Prostate gland (tissue), 2 donors: Measurements from ENCODE around the gene NRXN3. TPM values are rescaled to one million over a fixed set of nuclear protein-coding genes. Genes with fewer than 3 reads are reported as not detected.

Experiments
- DNase-seq: peaks from one replicate; pipeline ENCODE4 v3.0.0-alpha.2; 2019; ENCODE audit warnings: low spot score
- H3K27ac ChIP-seq, 2 donors: fragments of 200-600 bp; sonication (generic); 2 replicates each; pipeline ENCODE4 v1.5.1; 2017 to 2019
- H3K27me3 ChIP-seq: fragments of 200-600 bp; sonication (generic); replicated peaks from 2 replicates; pipeline ENCODE4 v1.5.1; 2019; ENCODE audit not compliant: insufficient read depth
- H3K36me3 ChIP-seq, 2 donors: fragments of 200-600 bp; sonication (generic); 1 replicate in 1 of 2; 2 replicates in 1 of 2; pipeline versions ENCODE4 v1.5.1 to v1.8.1; 2017 to 2019
- H3K4me1 ChIP-seq: fragments of 200-600 bp; sonication (generic); replicated peaks from 2 replicates; pipeline ENCODE4 v1.5.1; 2019
- H3K4me3 ChIP-seq, 2 donors: fragments of 200-600 bp; sonication (generic); 2 replicates each; pipeline ENCODE4 v1.5.1; 2017 to 2019
- H3K9me3 ChIP-seq: fragments of 200-600 bp; sonication (generic); 2 replicates; pipeline ENCODE4 v1.5.1; 2017
- POLR2A ChIP-seq: fragments of 450-650 bp; IDR thresholded peaks from one replicate; pipeline ENCODE4 v1.6.1; 2016; ENCODE audit warnings: antibody characterized with exemption, mild to moderate bottlenecking
- POLR2AphosphoS5 ChIP-seq: sonication (generic); formaldehyde crosslinking; IDR thresholded peaks from one replicate; pipeline ENCODE4 v1.6.1; 2017; ENCODE audit warnings: antibody characterized with exemption
- WGBS: methylation state at CpG from one replicate; pipeline ENCODE4 v1.1.5; 2018; 5-methylcytosine and 5-hydroxymethylcytosine counted together
- intact Hi-C: fragments of 100-400 bp; cut with DNase I; formaldehyde crosslinking; loops from one replicate; pipeline ENCODE4 v1.14.2; 2022
- total RNA-seq, 2 donors: library from RNA; depleted of rRNA; stranded (reverse); fragments of >200 nt; gene quantifications; one replicate each; pipeline ENCODE4 v1.1.0, GENCODE V29; 2016
- TF ChIP-seq, protein P1 (sequence below), 4 experiments: fragments of 200-600 bp in 2 of 4; fragments of 450-650 bp in 2 of 4; sonication (generic) in 2 of 4; IDR thresholded peaks; 1 replicate in 3 of 4; 2 replicates in 1 of 4; pipeline ENCODE4 v1.5.1; 2016 to 2019; ENCODE audit warnings: antibody characterized with exemption in 4 of 4, mild to moderate bottlenecking in 2 of 4, moderate library complexity in 2 of 4

The NRXN3 gene
- total RNA-seq, 2 donors from 2014 or later: 6.6 to 8.2 TPM

DNA sequence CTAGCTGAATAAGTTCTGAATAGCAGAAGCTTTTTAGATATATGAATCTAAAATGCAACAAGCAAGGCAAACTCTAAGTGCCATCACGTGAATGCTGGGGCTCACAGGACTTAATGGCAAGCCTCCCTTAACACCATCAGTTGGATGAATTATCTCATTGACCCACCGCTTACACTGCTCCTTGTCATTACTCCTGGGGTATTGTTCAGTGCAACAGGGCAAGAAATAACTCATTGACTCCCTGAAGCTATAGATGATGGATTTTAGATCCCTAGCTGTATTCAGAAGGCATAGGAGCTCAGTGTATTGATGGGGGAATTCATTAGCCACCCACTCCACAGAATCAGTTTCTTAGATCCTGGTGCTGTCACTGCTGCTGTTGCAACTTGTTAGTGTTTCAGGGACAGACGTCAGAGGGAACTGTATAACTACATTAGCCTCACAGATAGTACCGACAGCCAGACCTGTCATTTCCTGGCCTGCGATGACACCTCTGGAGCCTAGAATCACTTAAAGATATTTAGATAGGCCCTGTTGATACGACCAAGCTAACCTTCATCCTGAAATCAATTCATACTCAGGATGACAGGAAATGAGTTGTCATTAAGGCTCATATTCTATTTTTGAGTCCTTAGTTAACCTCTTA lies 1305.8 kb downstream of the NRXN3 start:
- no peaks in the 10 kb centered on the region for H3K4me1 ChIP-seq
- 78% methylated on average over 6 of the region's 6 CpGs for WGBS
- H3K27me3 ChIP-seq: no peaks in the 10 kb centered on the region
- H3K4me3 ChIP-seq: no peak overlapping the region
- intact Hi-C loops: loop anchor here (2.0 kb wide), 1 partner anchor 51 kb away; no protein-coding TSS in a partner anchor
- no peak overlapping the region for H3K27ac ChIP-seq
- no peaks in the 10 kb centered on the region for H3K36me3 ChIP-seq
- no peaks in the 10 kb centered on the region for H3K9me3 ChIP-seq
- DNase-seq: no peak
- TF ChIP-seq POLR2AphosphoS5 (no peak), POLR2A (no peak)
- TF ChIP-seq, protein P1, sequence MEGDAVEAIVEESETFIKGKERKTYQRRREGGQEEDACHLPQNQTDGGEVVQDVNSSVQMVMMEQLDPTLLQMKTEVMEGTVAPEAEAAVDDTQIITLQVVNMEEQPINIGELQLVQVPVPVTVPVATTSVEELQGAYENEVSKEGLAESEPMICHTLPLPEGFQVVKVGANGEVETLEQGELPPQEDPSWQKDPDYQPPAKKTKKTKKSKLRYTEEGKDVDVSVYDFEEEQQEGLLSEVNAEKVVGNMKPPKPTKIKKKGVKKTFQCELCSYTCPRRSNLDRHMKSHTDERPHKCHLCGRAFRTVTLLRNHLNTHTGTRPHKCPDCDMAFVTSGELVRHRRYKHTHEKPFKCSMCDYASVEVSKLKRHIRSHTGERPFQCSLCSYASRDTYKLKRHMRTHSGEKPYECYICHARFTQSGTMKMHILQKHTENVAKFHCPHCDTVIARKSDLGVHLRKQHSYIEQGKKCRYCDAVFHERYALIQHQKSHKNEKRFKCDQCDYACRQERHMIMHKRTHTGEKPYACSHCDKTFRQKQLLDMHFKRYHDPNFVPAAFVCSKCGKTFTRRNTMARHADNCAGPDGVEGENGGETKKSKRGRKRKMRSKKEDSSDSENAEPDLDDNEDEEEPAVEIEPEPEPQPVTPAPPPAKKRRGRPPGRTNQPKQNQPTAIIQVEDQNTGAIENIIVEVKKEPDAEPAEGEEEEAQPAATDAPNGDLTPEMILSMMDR (IDR thresholded peaks at IDR 0.05): no peak

DNA sequence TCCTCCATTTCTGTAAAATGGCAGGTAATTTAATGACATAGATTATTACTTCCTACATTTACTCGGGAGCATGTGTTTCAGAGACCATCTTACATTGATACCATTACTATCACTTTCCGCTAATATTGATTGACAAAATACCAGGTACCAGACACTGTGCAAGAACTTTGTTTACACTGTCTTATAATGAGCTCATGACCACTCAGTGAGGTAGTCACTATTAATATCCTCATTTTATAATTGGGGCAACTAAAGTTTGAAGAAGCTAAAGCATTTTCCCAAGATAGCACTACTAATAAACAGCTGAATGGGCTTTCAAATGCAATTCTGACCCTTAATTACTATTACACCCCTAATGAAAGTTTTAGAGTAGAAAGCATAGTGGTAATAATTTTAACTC lies 1306.4 kb downstream of the NRXN3 start:
- H3K36me3 ChIP-seq: no peaks in the 10 kb centered on the region
- H3K27me3 ChIP-seq: no peaks in the 10 kb centered on the region
- 89% methylated on average over 2 of the region's 2 CpGs for WGBS
- H3K9me3 ChIP-seq: no peaks in the 10 kb centered on the region
- intact Hi-C loops: no loop called here
- TF ChIP-seq POLR2AphosphoS5 (no peak), POLR2A (no peak)
- TF ChIP-seq, protein P1 (IDR thresholded peaks at IDR 0.05): no peak
- H3K4me1 ChIP-seq: no peaks in the 10 kb centered on the region
- no peak overlapping the region for H3K27ac ChIP-seq
- no peak for DNase-seq
- no peak overlapping the region for H3K4me3 ChIP-seq

- Histone ChIP-seq H3K9me3 (no peaks in the 10 kb centered on the region), H3K36me3 (no peaks in the 10 kb centered on the region), H3K4me1 (no peaks in the 10 kb centered on the region), H3K27ac (no peak overlapping the region), H3K4me3 (no peak overlapping the region), H3K27me3 (no peaks in the 10 kb centered on the region)
- TF ChIP-seq, protein P1 (IDR thresholded peaks at IDR 0.05): no peak
- TF ChIP-seq POLR2A (no peak), POLR2AphosphoS5 (no peak)
- no peak for DNase-seq
- intact Hi-C loops: no loop called here
- 85% methylated on average over 5 of the region's 5 CpGs for WGBS
Measured at GRCh38 chr14:79480212-79480611, 1310.0 kb downstream of the NRXN3 start.

DNA sequence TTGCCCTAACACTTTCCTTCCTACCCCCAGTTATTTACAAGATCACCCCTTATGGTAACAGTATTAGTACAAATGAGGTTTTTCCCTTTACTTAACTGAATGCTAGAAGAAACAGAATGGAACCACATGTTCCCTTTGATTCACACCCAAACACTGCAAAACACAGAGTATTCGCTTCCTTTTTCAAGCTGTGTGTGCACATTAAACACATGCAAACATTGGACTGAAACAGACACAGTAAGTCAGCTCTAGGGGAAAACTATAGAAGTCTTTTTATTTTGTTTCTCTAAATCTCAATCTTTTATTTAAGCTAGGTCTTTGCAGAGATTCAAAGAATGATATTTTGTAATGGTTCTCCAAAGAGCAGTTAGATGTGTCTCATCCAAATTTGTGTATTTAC lies 1312.7 kb downstream of the NRXN3 start:
- H3K36me3 ChIP-seq: no peaks in the 10 kb centered on the region
- no peak overlapping the region for H3K27ac ChIP-seq
- no peak overlapping the region for H3K4me3 ChIP-seq
- WGBS: 76% methylated on average over 1 of the region's 1 CpG
- no peaks in the 10 kb centered on the region for H3K27me3 ChIP-seq
- TF ChIP-seq POLR2AphosphoS5 (no peak), POLR2A (no peak)
- TF ChIP-seq, protein P1 (IDR thresholded peaks at IDR 0.05): no peak
- intact Hi-C loops: no loop called here
- H3K9me3 ChIP-seq: no peaks in the 10 kb centered on the region
- no peaks in the 10 kb centered on the region for H3K4me1 ChIP-seq
- DNase-seq: no peak
